GM19455 (cell line): ENCODE results near the gene OPRL1.

Source experiments
- ATAC-seq: cut with Tn5 transposase; IDR thresholded peaks from one replicate; pipeline ENCODE4 v1.9.1; 2021; ENCODE audit not compliant: unreplicated experiment

The OPRL1 gene

GRCh38 chr20:64139199-64140060 lies 59.5 kb downstream of the OPRL1 start:
- no peak for ATAC-seq

DNA sequence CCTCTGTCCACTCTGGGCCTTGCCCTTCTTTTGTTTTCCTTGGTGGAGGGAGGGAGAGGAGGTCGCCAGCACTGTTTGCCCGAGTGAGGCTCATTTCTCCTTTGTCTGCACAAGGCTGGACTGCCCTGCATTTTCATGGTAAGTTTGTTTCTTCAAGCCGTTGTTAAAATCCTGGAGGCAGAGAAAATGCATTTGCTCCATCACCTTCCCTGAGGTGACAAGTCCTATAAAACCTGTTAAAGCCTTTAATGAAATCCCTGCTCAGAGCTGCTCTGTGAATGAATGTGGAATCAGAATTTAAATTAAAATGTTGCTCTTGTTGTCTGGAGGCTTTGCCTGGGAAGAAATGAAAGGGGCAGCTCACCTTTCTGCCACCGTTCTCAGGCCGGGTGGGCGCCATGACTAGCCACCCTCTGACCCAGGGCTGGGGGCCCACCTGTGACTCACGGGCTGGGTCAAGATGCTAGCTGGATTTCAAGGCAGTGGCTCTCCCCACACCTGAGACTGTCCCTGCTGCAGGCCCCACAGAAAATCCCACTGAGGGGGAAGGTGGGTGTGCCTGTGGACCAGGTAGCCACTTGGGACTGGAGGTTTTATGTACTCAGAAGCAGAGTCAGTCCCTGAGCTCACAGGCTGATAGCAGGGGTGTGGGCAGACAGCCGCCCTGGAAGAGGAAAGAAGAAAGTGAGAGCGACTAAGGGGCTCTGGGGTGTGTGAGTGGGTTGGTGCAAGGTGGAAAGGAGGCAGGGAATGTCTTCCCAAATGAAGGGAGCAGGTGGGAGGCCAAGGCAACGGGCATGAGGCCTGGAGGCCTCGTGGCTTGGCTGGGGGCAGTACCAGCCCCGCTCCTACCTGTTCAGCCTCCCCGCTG lies 60.4 kb downstream of the OPRL1 start:
- no peak for ATAC-seq

GRCh38 chr20:64140956-64141355 lies 61.1 kb downstream of the OPRL1 start:
- no peak for ATAC-seq

DNA sequence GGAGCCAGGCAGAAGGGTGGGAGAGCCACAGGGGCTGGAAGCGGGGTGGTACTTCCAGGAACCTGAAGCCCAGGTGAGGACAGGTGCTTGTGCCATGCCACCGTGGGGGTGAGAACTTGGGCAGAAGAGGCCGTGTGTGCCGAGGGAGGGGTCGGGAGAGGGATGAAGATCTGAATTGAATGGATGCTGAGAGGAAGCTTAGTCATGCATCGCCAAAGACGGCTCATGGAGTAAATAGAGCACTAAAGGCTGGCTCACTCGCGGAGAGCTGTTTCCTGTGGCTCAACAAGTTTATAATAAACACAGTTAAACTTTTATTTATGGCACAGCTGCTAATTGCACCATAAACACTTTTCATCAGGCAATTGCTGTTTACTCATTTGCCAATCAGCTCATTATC lies 62.7 kb downstream of the OPRL1 start:
- ATAC-seq = no peak

DNA sequence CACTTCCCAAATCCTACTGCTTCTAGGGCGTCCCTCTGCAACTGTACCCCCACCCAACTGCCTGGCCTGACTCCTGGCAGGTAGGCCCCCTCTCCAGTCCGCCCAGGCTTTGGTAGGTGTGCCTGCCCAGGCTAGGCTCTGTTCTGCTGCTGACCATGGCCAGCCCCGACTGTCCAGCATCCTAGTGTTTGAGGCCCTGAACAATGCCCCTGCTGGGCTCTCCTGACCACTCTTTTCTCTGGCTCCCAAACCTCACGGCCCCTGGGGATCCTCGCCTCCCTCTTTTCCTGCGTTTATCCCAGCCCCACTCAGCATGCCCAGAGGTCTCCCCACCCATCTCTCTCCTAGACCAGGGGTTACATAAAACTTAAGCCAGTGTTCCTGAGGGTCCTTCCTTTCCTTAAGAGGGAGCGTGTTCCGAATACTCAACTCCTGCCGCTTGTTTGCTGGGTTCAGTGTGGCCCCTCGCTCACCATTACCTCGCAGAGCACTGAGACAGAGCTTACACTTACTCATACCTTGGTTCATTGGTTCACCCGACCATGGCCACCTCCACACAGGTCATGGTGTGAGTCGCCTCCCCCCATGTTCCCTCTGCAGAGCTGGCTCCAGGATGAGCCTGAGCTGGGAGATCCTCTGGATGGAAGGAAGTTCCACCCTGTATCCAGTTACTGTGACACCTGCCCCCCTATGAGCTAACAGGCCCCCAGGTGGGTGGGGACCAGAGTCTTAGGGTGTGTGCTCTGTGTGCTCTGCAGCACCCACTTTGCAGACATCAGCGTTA lies 63.3 kb downstream of the OPRL1 start:
- ATAC-seq = no peak

- no peak for ATAC-seq
Observed at GRCh38 chr20:64144144-64144912, 64.4 kb downstream of the OPRL1 start.

- ATAC-seq = no peak
Observed at GRCh38 chr20:64145458-64146300, 65.8 kb downstream of the OPRL1 start.

GRCh38 chr20:64146301-64146935 lies 66.5 kb downstream of the OPRL1 start:
- no peak for ATAC-seq

GRCh38 chr20:64146936-64147477 lies 67.1 kb downstream of the OPRL1 start:
- no peak for ATAC-seq

DNA sequence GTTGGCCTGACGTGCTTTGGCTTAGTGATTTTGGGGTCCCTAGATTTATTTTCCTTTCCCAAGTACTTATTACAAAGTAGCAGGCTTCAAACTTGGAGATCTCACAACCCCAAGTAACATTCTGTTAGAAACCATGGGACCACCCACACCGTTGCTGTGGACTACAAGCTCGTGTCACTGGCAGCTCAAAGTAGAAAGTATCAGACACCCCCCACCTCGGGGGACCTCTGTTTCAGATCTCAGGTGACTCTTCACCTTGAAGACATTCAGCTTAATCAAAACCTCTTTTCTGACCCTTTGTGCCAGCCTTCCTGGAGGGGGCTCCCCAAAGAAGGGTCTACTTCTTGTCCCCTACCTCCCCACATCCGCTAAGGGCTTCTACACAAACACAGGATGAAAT lies 68.7 kb downstream of the OPRL1 start:
- no peak for ATAC-seq

GRCh38 chr20:64149141-64149540 lies 69.3 kb downstream of the OPRL1 start:
- no peak for ATAC-seq

DNA sequence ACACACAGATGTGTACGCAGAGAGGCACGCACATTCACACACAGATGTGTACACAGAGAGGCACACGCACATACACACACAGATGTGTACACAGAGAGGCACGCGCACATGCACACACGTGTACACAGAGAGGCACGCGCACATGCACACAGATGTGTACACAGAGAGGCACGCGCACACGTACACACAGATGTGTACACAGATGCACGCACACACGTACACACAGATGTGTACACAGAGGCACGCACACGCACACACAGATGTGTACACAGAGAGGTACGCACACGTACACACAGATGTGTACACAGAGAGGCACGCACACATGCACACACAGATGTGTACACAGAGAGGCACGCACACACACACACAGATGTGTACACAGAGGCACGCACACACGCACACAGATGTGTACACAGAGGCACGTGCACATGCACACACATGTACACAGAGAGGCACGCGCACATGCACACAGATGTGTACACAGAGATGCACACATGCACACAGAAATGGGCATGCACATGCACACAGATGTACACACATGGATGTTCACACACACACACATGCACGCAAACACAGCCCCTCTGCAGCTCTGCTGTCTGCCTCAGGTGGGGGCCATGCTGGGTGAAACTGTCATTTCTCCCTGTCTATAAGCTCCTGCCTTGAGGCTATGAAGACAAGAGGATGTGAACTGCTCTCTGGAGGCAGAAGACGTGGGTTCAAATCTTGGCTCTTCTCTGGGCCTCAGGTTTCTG lies 70.1 kb downstream of the OPRL1 start:
- ATAC-seq = no peak
